ENCODE results near the gene ZNF407.

ZNF407 gene

GRCh38 chr18:74734013-74734444, 136.4 kb downstream of the ZNF407 start:
- DNase-seq: no peak

DNA sequence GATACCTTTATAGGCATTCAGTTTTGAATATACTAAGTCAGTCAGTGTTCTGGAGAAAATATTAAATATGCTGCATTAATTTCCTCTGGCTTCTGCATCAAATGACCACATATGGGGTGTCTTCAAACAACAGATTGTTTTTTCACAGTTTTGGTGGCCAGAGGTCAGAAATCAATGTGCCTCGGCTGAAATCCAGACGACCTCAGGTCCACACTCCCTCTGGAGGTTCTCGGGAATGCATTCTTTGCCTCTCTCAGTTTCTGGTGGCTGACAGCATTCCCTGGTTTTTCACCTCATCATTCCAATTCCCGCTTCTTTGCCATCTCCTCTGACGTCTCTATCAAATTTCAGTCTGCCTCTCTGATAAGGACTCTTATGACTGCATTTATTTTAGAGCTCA, 142.3 kb downstream of the ZNF407 start:
- no peak for DNase-seq

GRCh38 chr18:74742573-74743243, 145.0 kb downstream of the ZNF407 start:
- no peak for DNase-seq

DNA sequence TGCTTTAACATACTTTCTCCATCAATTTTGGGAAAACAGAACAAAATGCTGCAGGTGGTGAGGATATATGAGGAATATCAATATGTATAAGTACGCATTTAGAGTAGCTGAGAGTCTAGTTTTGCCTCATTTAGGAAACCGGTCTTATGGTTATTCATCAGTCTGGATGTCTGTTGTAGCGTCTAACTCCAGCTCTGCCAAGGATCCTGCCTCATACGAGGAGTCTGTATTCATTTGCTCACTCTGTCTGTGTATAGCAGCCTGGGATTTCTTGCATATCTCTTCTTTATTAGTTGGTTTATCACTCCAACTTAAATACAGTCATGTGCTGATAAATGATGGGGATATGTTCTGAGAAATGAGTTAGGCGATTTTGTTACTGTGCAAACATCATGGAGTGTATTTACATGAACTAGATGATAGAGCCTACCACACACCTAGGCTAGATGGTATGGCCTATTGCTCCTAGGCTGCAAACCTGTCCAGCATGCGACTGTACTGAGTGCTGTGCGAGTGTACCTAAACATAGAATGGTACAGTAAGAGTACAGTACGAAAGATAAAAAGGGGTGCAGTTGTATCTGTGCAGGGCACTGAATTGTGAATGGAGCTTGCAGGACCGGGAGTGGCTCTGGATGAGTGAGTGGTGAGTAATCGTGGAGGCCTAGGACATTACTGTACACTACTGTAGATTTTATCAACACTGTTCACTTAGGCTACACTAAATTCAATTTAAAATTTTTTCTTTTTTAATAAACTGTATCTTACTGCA, 148.1 kb downstream of the ZNF407 start:
- DNase-seq: no peak

GRCh38 chr18:74748809-74749208, 151.1 kb downstream of the ZNF407 start:
- no peak for DNase-seq

GRCh38 chr18:74758995-74759394, 161.3 kb downstream of the ZNF407 start:
- no peak for DNase-seq

- DNase-seq: no peak
These were observed 162.4 kb downstream of the ZNF407 start for GRCh38 chr18:74760026-74760425.

DNA sequence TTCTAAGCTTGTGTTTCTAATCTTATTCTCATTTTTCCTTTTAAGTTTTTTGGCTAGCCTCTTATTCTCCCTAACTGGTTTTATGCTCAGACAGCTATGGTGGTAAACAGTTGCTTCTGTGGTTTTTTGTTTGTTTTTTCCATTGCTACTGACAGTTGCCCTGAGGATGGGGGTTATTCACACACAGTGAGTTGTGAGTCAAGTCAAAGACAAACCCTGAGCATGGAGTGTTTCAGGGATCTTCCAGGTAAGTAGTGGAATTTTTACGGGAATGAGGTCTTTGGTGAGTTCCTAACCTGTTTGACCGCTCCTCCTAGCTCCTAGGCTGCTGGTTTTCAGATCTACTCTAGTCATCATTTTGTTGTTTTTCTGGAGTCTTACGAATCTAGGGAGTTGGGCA, 162.8 kb downstream of the ZNF407 start:
- no peak for DNase-seq

DNA sequence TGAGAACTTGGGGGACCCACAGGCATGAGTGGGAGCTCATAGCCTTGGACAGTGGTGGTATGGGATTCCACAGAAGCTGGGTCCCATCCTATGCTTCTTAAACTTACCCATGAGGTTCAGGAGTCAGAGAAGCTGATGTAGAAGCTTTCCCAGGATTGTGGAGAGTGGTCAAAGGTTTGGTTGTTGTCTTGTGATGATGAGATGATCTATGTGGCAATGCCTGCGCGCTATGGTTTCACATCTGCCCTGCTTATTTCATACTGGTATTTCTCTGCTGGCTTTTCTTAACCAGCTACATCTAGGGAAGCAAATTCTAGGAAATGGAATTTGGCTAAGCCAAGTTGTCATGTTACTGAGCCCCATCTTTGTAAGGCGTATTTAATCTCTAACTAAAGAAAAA, 168.6 kb downstream of the ZNF407 start:
- DNase-seq: no peak

- DNase-seq: no peak
These were observed 170.4 kb downstream of the ZNF407 start for GRCh38 chr18:74768096-74768495.

GRCh38 chr18:74773171-74773624, 175.5 kb downstream of the ZNF407 start:
- DNase-seq: no peak

- no peak for DNase-seq
These were observed 176.8 kb downstream of the ZNF407 start for GRCh38 chr18:74774486-74774885.

DNA sequence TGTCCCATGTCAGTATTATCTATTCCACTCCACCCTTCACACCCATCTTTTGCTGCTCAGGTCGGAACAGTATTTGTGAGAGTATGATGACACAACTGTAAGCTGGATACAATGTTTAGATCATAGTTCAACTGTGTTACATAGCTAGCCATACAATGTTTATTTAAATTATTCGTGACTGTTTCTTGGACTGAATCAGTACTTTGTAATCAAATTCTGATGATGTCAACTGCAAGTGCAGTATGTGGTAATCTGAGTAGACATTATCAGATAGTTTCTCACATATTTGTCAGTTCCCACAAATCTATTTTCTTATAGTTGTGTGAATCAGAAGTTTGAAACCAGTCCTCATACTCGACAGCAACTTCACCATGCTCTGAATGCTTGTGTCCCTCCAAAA, 177.6 kb downstream of the ZNF407 start:
- DNase-seq: no peak

DNA sequence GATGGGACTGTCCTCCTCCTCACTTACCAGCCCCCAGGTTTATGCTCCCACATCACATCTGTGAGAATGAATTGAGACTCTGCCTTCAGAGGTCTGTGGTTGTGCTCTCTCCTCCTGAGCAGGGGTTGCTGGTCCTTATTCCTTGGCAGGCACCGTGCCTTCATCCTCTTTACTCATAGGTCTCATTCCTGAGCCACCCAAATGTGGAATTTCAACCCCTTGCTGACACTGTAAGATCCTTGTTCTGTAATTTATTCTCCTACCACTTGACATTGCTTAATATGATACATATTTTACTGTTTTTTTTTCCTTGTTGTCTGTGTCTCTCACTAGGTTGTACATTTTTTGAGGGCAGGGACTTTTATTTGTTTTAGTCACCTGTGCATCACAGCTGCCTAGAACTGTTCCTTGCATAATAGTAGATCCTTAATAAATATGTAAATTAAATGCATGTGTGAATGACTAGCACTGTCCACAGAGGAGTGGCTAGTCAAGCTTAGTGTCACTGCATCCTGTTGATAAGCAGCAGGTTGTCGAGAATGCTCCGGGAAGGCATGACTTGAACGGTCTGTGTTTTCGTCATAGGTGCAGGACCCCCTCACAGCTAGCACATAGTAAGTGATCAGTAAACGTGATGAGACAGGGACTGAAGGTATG, 180.6 kb downstream of the ZNF407 start:
- no peak for DNase-seq

DNA sequence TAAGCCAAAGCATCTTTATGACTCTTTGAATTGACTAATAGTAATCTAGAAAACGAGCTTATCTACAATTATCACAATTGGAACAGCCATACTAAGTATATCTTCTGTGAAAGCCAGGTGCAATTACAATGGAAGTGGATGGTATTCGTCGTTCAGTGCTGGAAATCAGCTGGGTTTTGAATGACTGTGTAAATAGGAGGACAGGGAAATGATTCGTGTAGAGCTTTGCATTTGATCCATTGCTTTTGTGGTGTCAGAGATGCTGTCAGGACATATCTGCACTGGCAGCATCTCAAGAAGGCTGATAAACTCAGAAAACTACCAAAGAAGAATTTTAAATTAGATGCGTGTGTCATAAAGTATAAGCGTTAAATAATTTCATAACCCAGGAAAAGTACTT, 187.1 kb downstream of the ZNF407 start:
- no peak for DNase-seq

- DNase-seq: no peak
These were observed 188.0 kb downstream of the ZNF407 start for GRCh38 chr18:74785632-74786031.

GRCh38 chr18:74788657-74789056, 191.0 kb downstream of the ZNF407 start:
- no peak for DNase-seq

- DNase-seq: no peak
These were observed 191.4 kb downstream of the ZNF407 start for GRCh38 chr18:74789078-74789477.

DNA sequence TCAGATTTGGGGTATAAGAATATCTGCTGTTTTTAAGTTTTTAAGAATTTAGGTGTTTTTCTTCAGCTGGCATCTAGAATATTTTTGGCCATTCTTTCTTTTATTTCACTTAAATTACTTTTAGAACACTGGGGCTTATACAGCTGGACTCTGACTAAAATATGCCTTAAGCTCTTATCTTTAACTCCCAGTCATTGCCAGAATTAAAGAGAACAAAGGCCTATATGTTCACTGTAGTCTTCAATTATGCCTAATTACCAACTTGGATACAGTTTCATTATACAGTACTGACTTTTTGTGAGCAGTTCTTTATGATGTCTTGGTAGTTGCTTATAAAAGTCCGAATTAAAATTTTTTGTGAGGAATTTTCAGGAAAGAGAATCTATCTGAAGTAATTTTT, 192.8 kb downstream of the ZNF407 start:
- no peak for DNase-seq

DNA sequence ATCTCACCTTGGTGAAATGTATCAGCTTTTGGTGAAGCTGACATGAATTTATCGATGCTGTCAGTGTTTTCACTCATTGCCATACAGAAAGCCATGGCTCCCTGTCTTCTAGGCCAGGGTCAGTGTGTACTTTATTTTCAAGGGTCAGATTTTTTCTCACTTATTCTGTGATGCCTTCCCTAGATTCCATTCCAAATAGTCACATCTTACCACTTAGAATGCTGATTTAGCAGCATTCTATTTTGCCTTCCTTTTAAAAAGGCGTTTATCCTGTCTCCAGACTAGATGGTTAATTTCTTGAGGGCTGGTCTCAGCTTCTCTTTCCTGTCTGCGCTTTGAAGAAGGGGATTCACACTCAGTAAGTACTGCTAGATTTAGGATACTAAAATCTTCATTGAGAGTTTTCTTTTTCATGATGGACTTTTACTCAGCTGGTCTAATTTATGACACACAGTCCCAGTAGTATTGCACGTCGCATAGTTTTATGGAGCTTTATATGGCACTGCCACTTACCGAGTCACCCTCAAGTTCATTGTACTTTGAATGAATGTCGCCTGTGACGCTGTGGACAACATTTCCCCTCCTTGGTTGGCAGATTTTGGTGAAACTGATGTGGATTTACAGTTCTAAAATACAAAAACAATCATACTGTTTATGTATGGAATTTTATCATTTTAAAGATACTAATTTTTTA, 194.0 kb downstream of the ZNF407 start:
- DNase-seq: no peak

DNA sequence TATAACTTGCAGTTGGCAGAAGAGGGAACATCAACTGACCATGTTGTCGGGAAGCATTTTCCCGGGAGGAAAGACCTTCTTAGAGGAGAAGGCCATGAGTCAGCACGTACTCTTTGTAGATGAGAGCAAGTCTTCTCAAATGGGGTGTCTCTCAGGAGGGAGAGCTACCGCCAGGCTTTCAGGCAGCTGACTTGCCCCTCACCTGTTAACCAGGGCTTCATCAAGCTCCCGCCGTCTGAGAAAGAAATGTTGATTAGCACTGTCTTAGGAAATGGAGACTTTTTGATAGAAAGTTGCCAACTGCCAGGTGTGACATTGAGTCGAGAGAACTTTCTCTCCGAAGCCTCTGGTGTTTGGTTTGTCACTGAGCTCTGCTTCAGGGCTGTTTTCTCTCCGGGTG, 196.1 kb downstream of the ZNF407 start:
- DNase-seq: no peak

DNA sequence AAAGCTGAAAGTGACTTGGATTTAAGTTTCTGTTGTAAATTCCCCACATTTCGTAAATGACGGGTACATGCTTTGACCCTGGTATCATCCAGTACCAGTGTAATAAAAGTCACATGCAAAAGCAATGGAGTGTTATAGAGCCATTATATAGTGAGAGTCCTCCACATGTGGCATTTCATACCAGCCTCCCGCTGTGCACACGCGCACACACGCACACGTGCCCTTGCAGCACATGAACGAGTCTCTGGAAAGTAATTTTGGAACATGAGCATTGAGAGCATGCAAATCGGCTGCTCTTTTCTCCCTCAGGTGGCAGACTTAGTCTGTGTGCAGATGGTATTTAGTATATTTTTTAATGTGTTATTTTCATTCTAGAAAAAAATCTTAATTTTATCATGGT, 198.1 kb downstream of the ZNF407 start:
- no peak for DNase-seq

- no peak for DNase-seq
These were observed 198.5 kb downstream of the ZNF407 start for GRCh38 chr18:74796211-74796610.

Data from activated CD4-positive, alpha-beta T cell treated with anti-CD3 and anti-CD28 coated beads, Interleukin-2, amount 50 U/mL, for 4 hours (primary cell).